Uterus (tissue), 2 donors: Measurements from ENCODE around the gene PCSK4.

Source experiments
- CTCF ChIP-seq, 4 experiments: fragments of 200-600 bp in 2 of 4; fragments of 450-650 bp in 2 of 4; sonication (generic) in 2 of 4; IDR thresholded peaks; one replicate each; pipeline ENCODE4 v1.5.1; 2016 to 2019; ENCODE audit warnings: antibody characterized with exemption in 4 of 4, mild to moderate bottlenecking in 2 of 4, moderate library complexity in 1 of 4
- POLR2A ChIP-seq, 2 donors: fragments of 450-650 bp; IDR thresholded peaks; one replicate each; pipeline ENCODE4 v1.6.1; 2016; ENCODE audit warnings: antibody characterized with exemption in 2 of 2, mild to moderate bottlenecking in 1 of 2, moderate library complexity in 1 of 2

GRCh38 chr19:1437609-1438008, 52.5 kb downstream of the PCSK4 start:
- no peak for TF ChIP-seq CTCF (IDR thresholded peaks at IDR 0.05)
- TF ChIP-seq POLR2A (IDR thresholded peaks at IDR 0.05) = no peak
